Measurements from ENCODE around the gene WHRN. TPM values are rescaled to one million over a fixed set of nuclear protein-coding genes. Genes with fewer than 3 reads are reported as not detected.

WHRN gene
- total RNA-seq, 4 donors from 2014 or later = 8.4 to 12.9 (median 11.0) TPM

DNA sequence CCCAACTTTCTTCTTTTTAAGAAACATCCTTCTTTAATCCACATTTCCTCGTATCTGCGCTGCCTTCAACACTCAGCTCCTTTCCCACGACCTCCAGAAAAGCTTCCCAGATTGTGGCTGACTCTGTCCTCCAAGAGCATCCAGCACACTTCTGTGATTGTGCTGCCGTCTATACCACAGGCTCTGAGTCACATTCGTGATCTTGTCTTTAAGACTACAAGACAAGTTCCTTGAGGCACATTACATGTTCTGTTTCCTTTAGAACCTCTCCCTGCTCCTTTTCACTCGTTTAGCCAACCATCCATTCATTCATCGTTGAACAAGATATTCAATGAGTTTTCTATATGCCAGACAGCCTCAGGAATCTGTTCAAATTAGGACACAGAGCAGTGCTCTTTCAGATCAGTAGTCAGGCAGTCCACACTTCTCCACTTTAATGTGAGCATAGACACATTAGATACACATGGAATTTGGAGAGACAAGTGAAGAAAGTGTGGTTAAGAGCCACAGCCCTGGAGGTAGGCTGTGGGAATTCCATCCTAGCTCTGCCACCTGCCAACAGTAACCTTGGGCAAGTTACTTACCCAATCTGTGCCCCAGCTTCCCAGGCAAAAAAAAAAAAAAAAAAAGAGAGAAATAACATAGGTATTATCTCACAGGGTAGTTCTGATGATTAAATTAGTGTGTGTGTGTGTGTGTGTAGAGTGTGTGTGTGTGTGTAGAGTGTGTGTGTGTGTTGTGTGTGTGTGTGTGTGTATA lies 18.9 kb downstream of the WHRN start:
- 74 to 77% methylated on average over 5 to 7 of the region's 7 CpGs for WGBS, 2 donors (ENCODE audit: low coverage in 1 of 2)
- TF ChIP-seq POLR2AphosphoS5 (IDR thresholded peaks at IDR 0.05) (no peak), POLR2A (IDR thresholded peaks at IDR 0.05) (no peak), EP300 (IDR thresholded peaks at IDR 0.05) (no peak)
- no peaks in the 10 kb centered on the region for H3K36me3 ChIP-seq
- H3K27ac ChIP-seq = no peak overlapping the region
- H3K4me3 ChIP-seq = no peak overlapping the region
- H3K27me3 ChIP-seq = no peaks in the 10 kb centered on the region
- H3K4me1 ChIP-seq = peaks cover 0 to 19% (median 0%) of the 10 kb centered on the region in 3 donors
- H3K9me3 ChIP-seq = no peaks in the 10 kb centered on the region
- ATAC-seq = no peak

DNA sequence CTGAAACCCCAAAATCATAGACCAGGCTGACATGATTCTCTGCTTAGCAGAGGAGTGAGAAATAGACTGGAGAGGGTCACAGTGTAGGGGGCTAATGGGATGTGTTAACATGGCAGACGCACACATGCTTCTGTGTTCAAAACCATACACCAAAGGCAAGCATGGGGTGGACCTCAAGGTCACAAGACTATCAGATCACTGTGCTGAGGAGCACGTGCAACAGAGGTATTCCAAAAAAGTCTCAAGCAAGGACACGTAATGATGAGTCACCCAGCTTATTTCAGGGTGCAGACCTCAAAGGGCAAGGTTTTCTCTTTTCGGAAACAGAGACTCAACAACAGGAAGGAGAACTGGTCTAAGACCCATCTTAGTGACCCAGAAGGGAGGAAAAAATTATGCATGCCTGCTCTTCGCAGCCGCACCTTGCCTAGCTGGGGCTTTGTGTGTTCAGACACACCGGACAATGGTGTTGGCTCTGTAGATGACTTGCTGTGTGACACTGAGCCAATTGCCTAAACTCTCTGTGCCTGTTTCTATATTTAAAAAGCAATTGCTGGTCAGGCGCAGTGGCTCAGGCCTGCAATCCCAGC lies 20.3 kb downstream of the WHRN start:
- 67% methylated on average over 7 of the region's 8 CpGs; no CpG with 5 or more reads in 1 of the 2 donors for WGBS, 2 donors (ENCODE audit: low coverage in 1 of 2)
- no peak overlapping the region for H3K27ac ChIP-seq
- no peak overlapping the region for H3K4me3 ChIP-seq
- ATAC-seq = no peak
- H3K4me1 ChIP-seq = peaks cover 0 to 19% (median 0%) of the 10 kb centered on the region in 3 donors
- TF ChIP-seq POLR2A (IDR thresholded peaks at IDR 0.05) (no peak), POLR2AphosphoS5 (IDR thresholded peaks at IDR 0.05) (no peak), EP300 (IDR thresholded peaks at IDR 0.05) (no peak)
- TF ChIP-seq, protein P1, sequence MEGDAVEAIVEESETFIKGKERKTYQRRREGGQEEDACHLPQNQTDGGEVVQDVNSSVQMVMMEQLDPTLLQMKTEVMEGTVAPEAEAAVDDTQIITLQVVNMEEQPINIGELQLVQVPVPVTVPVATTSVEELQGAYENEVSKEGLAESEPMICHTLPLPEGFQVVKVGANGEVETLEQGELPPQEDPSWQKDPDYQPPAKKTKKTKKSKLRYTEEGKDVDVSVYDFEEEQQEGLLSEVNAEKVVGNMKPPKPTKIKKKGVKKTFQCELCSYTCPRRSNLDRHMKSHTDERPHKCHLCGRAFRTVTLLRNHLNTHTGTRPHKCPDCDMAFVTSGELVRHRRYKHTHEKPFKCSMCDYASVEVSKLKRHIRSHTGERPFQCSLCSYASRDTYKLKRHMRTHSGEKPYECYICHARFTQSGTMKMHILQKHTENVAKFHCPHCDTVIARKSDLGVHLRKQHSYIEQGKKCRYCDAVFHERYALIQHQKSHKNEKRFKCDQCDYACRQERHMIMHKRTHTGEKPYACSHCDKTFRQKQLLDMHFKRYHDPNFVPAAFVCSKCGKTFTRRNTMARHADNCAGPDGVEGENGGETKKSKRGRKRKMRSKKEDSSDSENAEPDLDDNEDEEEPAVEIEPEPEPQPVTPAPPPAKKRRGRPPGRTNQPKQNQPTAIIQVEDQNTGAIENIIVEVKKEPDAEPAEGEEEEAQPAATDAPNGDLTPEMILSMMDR (IDR thresholded peaks at IDR 0.05) = no peak
- no peaks in the 10 kb centered on the region for H3K36me3 ChIP-seq
- H3K9me3 ChIP-seq = no peaks in the 10 kb centered on the region
- no peaks in the 10 kb centered on the region for H3K27me3 ChIP-seq

DNA sequence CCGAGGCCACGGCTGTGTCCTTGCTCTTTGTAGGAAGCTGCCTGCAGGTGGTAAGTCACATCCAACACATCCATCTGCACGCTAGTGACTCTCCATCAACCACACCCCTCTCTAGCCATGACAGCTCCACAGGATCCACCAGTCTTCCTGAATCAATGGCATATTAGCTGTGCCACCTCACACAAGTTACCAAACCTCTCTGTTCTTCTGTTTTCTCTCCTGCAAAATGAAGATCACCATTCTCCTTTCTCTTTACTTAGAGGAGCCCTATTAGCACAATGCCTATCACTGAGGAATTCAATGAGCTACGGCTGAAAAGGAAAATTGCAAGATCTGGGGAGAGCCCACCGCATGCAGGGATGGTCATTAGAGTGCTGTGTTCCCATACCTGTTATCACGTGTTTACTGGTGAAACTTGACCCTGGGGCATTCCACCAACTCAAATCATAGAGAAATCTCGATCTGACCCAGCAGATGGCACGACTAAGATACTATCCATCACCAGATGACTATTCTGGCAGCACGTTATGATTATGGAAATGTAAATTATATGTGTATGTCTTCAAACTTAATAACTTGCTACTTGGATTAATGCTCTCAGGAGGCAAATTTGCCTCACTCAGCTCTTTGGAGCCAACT lies 20.9 kb downstream of the WHRN start:
- ATAC-seq = no peak
- 63 to 75% methylated on average over 8 of the region's 9 CpGs for WGBS, 2 donors (ENCODE audit: low coverage in 1 of 2)
- H3K9me3 ChIP-seq = no peaks in the 10 kb centered on the region
- no peaks in the 10 kb centered on the region for H3K27me3 ChIP-seq
- TF ChIP-seq, protein P1 (IDR thresholded peaks at IDR 0.05) = no peak
- TF ChIP-seq EP300 (IDR thresholded peaks at IDR 0.05) (no peak), POLR2AphosphoS5 (IDR thresholded peaks at IDR 0.05) (no peak), POLR2A (IDR thresholded peaks at IDR 0.05) (no peak)
- H3K4me3 ChIP-seq = no peak overlapping the region
- H3K4me1 ChIP-seq = peaks cover 0 to 19% (median 0%) of the 10 kb centered on the region in 3 donors
- H3K27ac ChIP-seq = no peak overlapping the region
- H3K36me3 ChIP-seq = no peaks in the 10 kb centered on the region

DNA sequence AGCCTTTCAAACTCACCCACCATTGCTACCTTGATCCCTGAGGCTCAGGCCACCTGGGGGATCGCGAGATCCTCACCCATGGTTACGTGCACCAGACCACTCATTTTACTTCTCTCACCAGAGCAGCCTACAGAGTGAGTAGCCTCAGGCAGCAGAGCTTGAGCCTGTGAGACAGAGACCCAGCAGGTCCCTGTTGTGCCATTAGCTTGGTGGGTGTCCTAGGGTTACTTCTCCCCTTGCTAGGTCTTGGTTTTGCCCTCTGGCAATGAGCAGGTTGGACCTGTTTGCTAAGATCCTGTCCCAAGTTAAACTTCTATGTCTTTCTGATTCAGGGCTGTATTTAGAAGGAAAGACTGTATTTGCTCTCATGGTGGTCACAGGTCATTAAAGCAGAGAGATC lies 21.8 kb downstream of the WHRN start:
- 100% methylated on average over 1 of the region's 3 CpGs; no CpG with 5 or more reads in 1 of the 2 donors for WGBS, 2 donors (ENCODE audit: low coverage in 1 of 2)
- no peaks in the 10 kb centered on the region for H3K36me3 ChIP-seq
- H3K27ac ChIP-seq = no peak overlapping the region
- peaks cover 0 to 19% (median 0%) of the 10 kb centered on the region in 3 donors for H3K4me1 ChIP-seq
- H3K27me3 ChIP-seq = no peaks in the 10 kb centered on the region
- ATAC-seq = no peak
- TF ChIP-seq EP300 (IDR thresholded peaks at IDR 0.05) = no peak
- TF ChIP-seq POLR2A (IDR thresholded peaks at IDR 0.05) = no peak
- TF ChIP-seq, protein P1 (IDR thresholded peaks at IDR 0.05) = no peak
- TF ChIP-seq POLR2AphosphoS5 (IDR thresholded peaks at IDR 0.05) = no peak
- H3K9me3 ChIP-seq = no peaks in the 10 kb centered on the region
- H3K4me3 ChIP-seq = no peak overlapping the region

DNA sequence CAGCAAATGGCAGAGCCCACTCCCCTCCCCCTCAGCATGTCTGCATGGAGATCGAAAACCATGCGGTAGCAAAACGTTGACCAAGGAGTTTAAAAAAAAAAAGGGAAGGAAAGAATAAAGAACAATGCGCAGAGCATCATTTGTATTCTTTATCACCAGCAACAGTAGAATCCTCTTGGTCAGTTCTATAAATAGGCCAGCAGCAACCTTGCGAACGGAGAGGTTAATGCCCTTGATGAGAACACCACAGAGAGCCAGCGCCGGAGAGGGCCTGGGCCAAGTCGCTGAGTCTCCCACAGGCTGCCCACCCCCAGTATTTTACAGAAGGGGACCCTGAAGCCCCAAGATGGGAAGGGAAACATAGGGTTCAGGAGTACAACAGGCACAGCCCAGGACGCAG lies 22.7 kb downstream of the WHRN start:
- 35 to 41% methylated on average over 5 to 9 of the region's 10 CpGs for WGBS, 2 donors (ENCODE audit: low coverage in 1 of 2)
- Histone ChIP-seq H3K9me3 (no peaks in the 10 kb centered on the region), H3K4me3 (no peak overlapping the region), H3K4me1 (peaks cover 0 to 15% (median 0%) of the 10 kb centered on the region in 3 donors), H3K27ac (no peak overlapping the region), H3K27me3 (no peaks in the 10 kb centered on the region), H3K36me3 (peaks cover 0 to 9% of the 10 kb centered on the region in 2 donors)
- no peak for TF ChIP-seq POLR2AphosphoS5 (IDR thresholded peaks at IDR 0.05)
- TF ChIP-seq EP300 (IDR thresholded peaks at IDR 0.05) = no peak
- TF ChIP-seq, protein P1 (IDR thresholded peaks at IDR 0.05) = no peak
- no peak for TF ChIP-seq POLR2A (IDR thresholded peaks at IDR 0.05)
- ATAC-seq = no peak

All from gastroesophageal sphincter (tissue), 4 donors.